NCI-H187 treated with DMSO at 0.1 percent for 48 hours (cell line): ENCODE data around the gene FAAP20.

Experiments used
- DNase-seq: peaks from one replicate; lab custom pipeline; 2025; lab: John Stamatoyannopoulos, UW

Gene FAAP20

GRCh38 chr1:2177946-2178538 lies 16.5 kb downstream of the FAAP20 start:
- DNase-seq: no peak

GRCh38 chr1:2177541-2177940 lies 17.0 kb downstream of the FAAP20 start:
- no peak for DNase-seq

- DNase-seq: no peak
Measured at GRCh38 chr1:2176615-2177014, 18.0 kb downstream of the FAAP20 start.

GRCh38 chr1:2175681-2176454 lies 18.7 kb downstream of the FAAP20 start:
- no peak for DNase-seq

- DNase-seq: no peak
Measured at GRCh38 chr1:2175055-2175414, 19.5 kb downstream of the FAAP20 start.

- DNase-seq: no peak
Measured at GRCh38 chr1:2174348-2175054, 20.1 kb downstream of the FAAP20 start.

GRCh38 chr1:2173546-2174347 lies 20.8 kb downstream of the FAAP20 start:
- DNase-seq: no peak

- no peak for DNase-seq
Measured at GRCh38 chr1:2172551-2173146, 21.9 kb downstream of the FAAP20 start.

GRCh38 chr1:2172012-2172411 lies 22.6 kb downstream of the FAAP20 start:
- DNase-seq: no peak

GRCh38 chr1:2170211-2170610 lies 24.4 kb downstream of the FAAP20 start:
- no peak for DNase-seq

GRCh38 chr1:2169200-2169836 lies 25.3 kb downstream of the FAAP20 start:
- DNase-seq: no peak

GRCh38 chr1:2168535-2168934 lies 26.0 kb downstream of the FAAP20 start:
- DNase-seq: no peak

- no peak for DNase-seq
Measured at GRCh38 chr1:2168090-2168489, 26.5 kb downstream of the FAAP20 start.

- DNase-seq: no peak
Measured at GRCh38 chr1:2166695-2167094, 27.9 kb downstream of the FAAP20 start.

- no peak for DNase-seq
Measured at GRCh38 chr1:2166254-2166653, 28.3 kb downstream of the FAAP20 start.

GRCh38 chr1:2165646-2166045 lies 28.9 kb downstream of the FAAP20 start:
- no peak for DNase-seq

- DNase-seq: no peak
Measured at GRCh38 chr1:2163205-2163604, 31.4 kb downstream of the FAAP20 start.

GRCh38 chr1:2160451-2161300 lies 33.9 kb downstream of the FAAP20 start:
- DNase-seq: no peak

GRCh38 chr1:2159124-2159523 lies 35.4 kb downstream of the FAAP20 start:
- DNase-seq: no peak

GRCh38 chr1:2158272-2158671 lies 36.3 kb downstream of the FAAP20 start:
- DNase-seq: no peak

- no peak for DNase-seq
Measured at GRCh38 chr1:2157856-2158255, 36.7 kb downstream of the FAAP20 start.
